ENCODE results near the gene SMAD2.

DNA sequence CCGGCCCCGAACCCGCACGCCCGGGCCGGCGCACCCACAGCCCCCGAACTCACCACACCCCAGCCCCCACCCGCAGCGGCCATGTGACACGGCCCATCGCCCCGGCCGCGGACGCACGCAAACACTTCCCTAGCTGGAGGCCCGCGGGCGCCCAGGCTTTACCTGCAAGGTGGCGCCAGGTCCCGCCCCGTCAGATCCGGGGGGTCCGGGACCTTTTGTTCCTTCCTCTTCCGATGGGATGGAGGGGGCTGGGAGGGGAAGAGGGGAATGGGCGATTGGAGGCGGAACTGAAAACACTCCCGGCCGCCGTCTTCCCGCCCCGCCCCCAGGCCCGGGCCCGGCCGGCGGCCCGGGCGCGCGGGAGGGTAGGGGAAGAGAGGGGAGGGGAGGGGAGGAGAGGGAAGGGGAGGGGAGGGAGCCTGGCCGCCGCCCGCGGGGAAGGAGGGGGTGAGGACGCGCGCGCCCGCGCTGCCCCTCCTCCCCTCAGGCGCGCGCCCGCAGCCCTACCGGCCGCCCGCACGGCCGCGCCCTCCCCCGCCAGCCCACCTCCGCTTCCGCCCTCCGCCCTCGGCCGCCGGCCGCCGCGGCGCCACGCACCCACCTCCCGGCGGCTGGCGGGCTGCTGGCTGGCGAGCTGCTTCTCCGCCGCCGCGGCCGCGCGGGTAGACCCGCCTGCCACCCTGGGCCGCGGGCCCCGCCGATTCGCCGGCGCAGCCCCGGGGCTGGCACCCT, at the start of gene SMAD2:
- TF ChIP-seq EZH2phosphoT487 (IDR thresholded peaks at IDR 0.05; ENCODE audit: borderline replicate concordance, low read depth, low read length) = no peak
- TF ChIP-seq, protein P1, sequence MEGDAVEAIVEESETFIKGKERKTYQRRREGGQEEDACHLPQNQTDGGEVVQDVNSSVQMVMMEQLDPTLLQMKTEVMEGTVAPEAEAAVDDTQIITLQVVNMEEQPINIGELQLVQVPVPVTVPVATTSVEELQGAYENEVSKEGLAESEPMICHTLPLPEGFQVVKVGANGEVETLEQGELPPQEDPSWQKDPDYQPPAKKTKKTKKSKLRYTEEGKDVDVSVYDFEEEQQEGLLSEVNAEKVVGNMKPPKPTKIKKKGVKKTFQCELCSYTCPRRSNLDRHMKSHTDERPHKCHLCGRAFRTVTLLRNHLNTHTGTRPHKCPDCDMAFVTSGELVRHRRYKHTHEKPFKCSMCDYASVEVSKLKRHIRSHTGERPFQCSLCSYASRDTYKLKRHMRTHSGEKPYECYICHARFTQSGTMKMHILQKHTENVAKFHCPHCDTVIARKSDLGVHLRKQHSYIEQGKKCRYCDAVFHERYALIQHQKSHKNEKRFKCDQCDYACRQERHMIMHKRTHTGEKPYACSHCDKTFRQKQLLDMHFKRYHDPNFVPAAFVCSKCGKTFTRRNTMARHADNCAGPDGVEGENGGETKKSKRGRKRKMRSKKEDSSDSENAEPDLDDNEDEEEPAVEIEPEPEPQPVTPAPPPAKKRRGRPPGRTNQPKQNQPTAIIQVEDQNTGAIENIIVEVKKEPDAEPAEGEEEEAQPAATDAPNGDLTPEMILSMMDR (conservative IDR thresholded peaks at IDR 0.05; ENCODE audit: low read length) = no peak
